HepG2 (cell line): Measurements from ENCODE around the gene CHCT1.

Experiments used
- CTCF ChIP-seq: sonication (generic); formaldehyde crosslinking; IDR thresholded peaks from 2 replicates; pipeline ENCODE4 v1.5.0; 2020; ENCODE audit warnings: mild to moderate bottlenecking, missing genetic modification reagents, moderate library complexity
- ESRRA ChIP-seq: sonication (generic); formaldehyde crosslinking; IDR thresholded peaks from 2 replicates; pipeline ENCODE4 v1.5.1; 2020; ENCODE audit warnings: mild to moderate bottlenecking, low read depth, missing genetic modification reagents
- HNRNPUL1 ChIP-seq: fragments of 200-400 bp; formaldehyde crosslinking; IDR thresholded peaks from 2 replicates; pipeline ENCODE4 v1.6.1; 2017; ENCODE audit warnings: low read depth, mild to moderate bottlenecking, low read length, moderate library complexity
- JUN ChIP-seq: sonication (generic); formaldehyde crosslinking; IDR thresholded peaks from 2 replicates; pipeline ENCODE4 v1.4.0; 2020; ENCODE audit warnings: mild to moderate bottlenecking, missing genetic modification reagents
- JUND ChIP-seq: sonication (generic); formaldehyde crosslinking; IDR thresholded peaks from 2 replicates; pipeline ENCODE4 v1.8.0; 2022; ENCODE audit warnings: mild to moderate bottlenecking, missing genetic modification reagents
- NAIF1 ChIP-seq: sonication (generic); formaldehyde crosslinking; IDR thresholded peaks from 2 replicates; pipeline ENCODE4 v1.5.0; 2020; ENCODE audit warnings: mild to moderate bottlenecking, missing genetic modification reagents, borderline replicate concordance
- NFYB ChIP-seq: sonication (generic); formaldehyde crosslinking; IDR thresholded peaks from 2 replicates; pipeline ENCODE4 v1.4.0; 2020; ENCODE audit warnings: missing genetic modification reagents
- POLR2A ChIP-seq, 2 experiments: IDR thresholded peaks; 2 replicates each; pipeline ENCODE4 v1.6.1; 2011; ENCODE audit warnings: low read depth in 2 of 2, low read length in 2 of 2, mild to moderate bottlenecking in 1 of 2, moderate library complexity in 1 of 2; ENCODE audit not compliant: insufficient read depth in 1 of 2
- RNF219 ChIP-seq: sonication (generic); formaldehyde crosslinking; IDR thresholded peaks from 2 replicates; pipeline ENCODE4 v1.5.0; 2020; ENCODE audit warnings: mild to moderate bottlenecking, missing genetic modification reagents
- ZBTB33 ChIP-seq: sonication (generic); formaldehyde crosslinking; IDR thresholded peaks from 2 replicates; pipeline ENCODE4 v1.4.0; 2020; ENCODE audit warnings: missing genetic modification reagents
- ZFX ChIP-seq: sonication (generic); formaldehyde crosslinking; IDR thresholded peaks from 2 replicates; pipeline ENCODE4 v1.4.0; 2020; ENCODE audit warnings: mild to moderate bottlenecking, low read depth, missing genetic modification reagents, moderate library complexity
- ZNF790 ChIP-seq: sonication (generic); formaldehyde crosslinking; IDR thresholded peaks from 2 replicates; pipeline ENCODE4 v1.8.0; 2022; ENCODE audit warnings: missing genetic modification reagents, mild to moderate bottlenecking, borderline replicate concordance
- ZSCAN30 ChIP-seq: sonication (generic); formaldehyde crosslinking; IDR thresholded peaks from 2 replicates; pipeline ENCODE4 v1.5.0; 2020; ENCODE audit warnings: mild to moderate bottlenecking, missing genetic modification reagents
- TF ChIP-seq, protein P1 (sequence below): sonication (generic); formaldehyde crosslinking; IDR thresholded peaks from 2 replicates; pipeline ENCODE4 v1.4.0; 2020; ENCODE audit warnings: missing genetic modification reagents, borderline replicate concordance

GRCh38 chr17:60464343-60464742 lies 42.1 kb downstream of the CHCT1 start:
- no peak for TF ChIP-seq ZBTB33 (CRISPR knock-in tag)
- no peak for TF ChIP-seq ZNF790 (CRISPR knock-in tag)
- TF ChIP-seq CTCF, result no peak
- TF ChIP-seq JUN, result no peak
- no peak for TF ChIP-seq NFYB (CRISPR knock-in tag)
- TF ChIP-seq POLR2A (IDR thresholded peaks at IDR 0.05; ENCODE audit: insufficient read depth in 1 of 2, low read depth in 2 of 2, low read length in 2 of 2), result no peak
- no peak for TF ChIP-seq ZFX (CRISPR knock-in tag)
- TF ChIP-seq HNRNPUL1, result no peak
- no peak for TF ChIP-seq ZSCAN30 (CRISPR knock-in tag)
- TF ChIP-seq, protein P1, sequence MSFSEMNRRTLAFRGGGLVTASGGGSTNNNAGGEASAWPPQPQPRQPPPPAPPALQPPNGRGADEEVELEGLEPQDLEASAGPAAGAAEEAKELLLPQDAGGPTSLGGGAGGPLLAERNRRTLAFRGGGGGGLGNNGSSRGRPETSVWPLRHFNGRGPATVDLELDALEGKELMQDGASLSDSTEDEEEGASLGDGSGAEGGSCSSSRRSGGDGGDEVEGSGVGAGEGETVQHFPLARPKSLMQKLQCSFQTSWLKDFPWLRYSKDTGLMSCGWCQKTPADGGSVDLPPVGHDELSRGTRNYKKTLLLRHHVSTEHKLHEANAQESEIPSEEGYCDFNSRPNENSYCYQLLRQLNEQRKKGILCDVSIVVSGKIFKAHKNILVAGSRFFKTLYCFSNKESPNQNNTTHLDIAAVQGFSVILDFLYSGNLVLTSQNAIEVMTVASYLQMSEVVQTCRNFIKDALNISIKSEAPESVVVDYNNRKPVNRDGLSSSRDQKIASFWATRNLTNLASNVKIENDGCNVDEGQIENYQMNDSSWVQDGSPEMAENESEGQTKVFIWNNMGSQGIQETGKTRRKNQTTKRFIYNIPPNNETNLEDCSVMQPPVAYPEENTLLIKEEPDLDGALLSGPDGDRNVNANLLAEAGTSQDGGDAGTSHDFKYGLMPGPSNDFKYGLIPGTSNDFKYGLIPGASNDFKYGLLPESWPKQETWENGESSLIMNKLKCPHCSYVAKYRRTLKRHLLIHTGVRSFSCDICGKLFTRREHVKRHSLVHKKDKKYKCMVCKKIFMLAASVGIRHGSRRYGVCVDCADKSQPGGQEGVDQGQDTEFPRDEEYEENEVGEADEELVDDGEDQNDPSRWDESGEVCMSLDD (CRISPR knock-in tag), result no peak
- no peak for TF ChIP-seq RNF219 (CRISPR knock-in tag)
- TF ChIP-seq NAIF1 (CRISPR knock-in tag), result no peak
- TF ChIP-seq JUND (CRISPR knock-in tag), result no peak
- TF ChIP-seq ESRRA (CRISPR knock-in tag), result no peak
